SU-DHL-6 (cell line): Measurements from ENCODE around the gene MPHOSPH9.

Experiments
- H2AFZ ChIP-seq: fragments of 200-600 bp; sonication (generic); 2 replicates; pipeline ENCODE4 v1.6.1; 2014; ENCODE audit warnings: low read depth, mild to moderate bottlenecking, moderate library complexity, mixed read lengths, antibody characterized with exemption, low read length; ENCODE audit not compliant: severe bottlenecking
- H3F3A ChIP-seq: fragments of 200-600 bp; shearing (Covaris generic); 2 replicates; pipeline ENCODE4 v1.6.0; 2016; ENCODE audit warnings: antibody characterized with exemption, mild to moderate bottlenecking; ENCODE audit not compliant: insufficient read depth
- H3K27ac ChIP-seq: fragments of 200-600 bp; sonication (generic); 2 replicates; pipeline ENCODE4 v1.5.1; 2016; ENCODE audit warnings: low read depth, mild to moderate bottlenecking, low read length, moderate library complexity, mixed read lengths
- H3K27me3 ChIP-seq: fragments of 200-600 bp; sonication (generic), shearing (Covaris generic); 2 replicates; pipeline ENCODE4 v1.6.0; 2014; ENCODE audit warnings: mild to moderate bottlenecking, low read length
- H3K36me3 ChIP-seq: fragments of 200-600 bp; sonication (generic); 2 replicates; pipeline ENCODE4 v1.6.1; 2014; ENCODE audit warnings: mild to moderate bottlenecking, low read length, mixed read lengths
- H3K4me2 ChIP-seq: fragments of 300-600, 200-600 bp; shearing (Covaris generic), sonication (generic); 2 replicates; pipeline ENCODE4 v1.6.0; 2014; ENCODE audit warnings: low read length, low read depth, mild to moderate bottlenecking; ENCODE audit not compliant: poor library complexity, severe bottlenecking
- H3K4me3 ChIP-seq: fragments of 200-600 bp; sonication (generic); 2 replicates; pipeline ENCODE4 v1.5.1; 2014; ENCODE audit warnings: antibody characterized with exemption, low read length, mild to moderate bottlenecking, mixed read lengths; ENCODE audit not compliant: insufficient read depth, poor library complexity, severe bottlenecking
- H3K79me2 ChIP-seq: fragments of 200-600 bp; sonication (generic); 2 replicates; pipeline ENCODE4 v1.6.1; 2014; ENCODE audit warnings: mild to moderate bottlenecking, low read length, moderate library complexity; ENCODE audit not compliant: insufficient read depth
- H3K9ac ChIP-seq: fragments of 200-600 bp; sonication (generic); 2 replicates; pipeline ENCODE4 v1.7.0; 2014; ENCODE audit warnings: mild to moderate bottlenecking, low read length
- H3K9me2 ChIP-seq: fragments of 200-600 bp; sonication (generic); replicated peaks from 2 replicates; pipeline ENCODE4 v1.6.1; 2014; ENCODE audit warnings: low read length; ENCODE audit not compliant: insufficient read depth
- H3K9me3 ChIP-seq: fragments of 200-600 bp; sonication (generic); 2 replicates; pipeline ENCODE4 v1.6.1; 2014; ENCODE audit warnings: low read length, mixed read lengths; ENCODE audit not compliant: insufficient read depth
- H4K20me1 ChIP-seq: fragments of 200-600 bp; sonication (generic); 2 replicates; pipeline ENCODE4 v1.6.1; 2014; ENCODE audit warnings: low read depth, mild to moderate bottlenecking, antibody characterized with exemption, low read length, moderate library complexity, mixed read lengths
- EZH2phosphoT487 ChIP-seq: fragments of 200-600 bp; sonication (generic), shearing (Covaris generic); conservative IDR thresholded peaks from 2 replicates; pipeline ENCODE4 v1.6.1; 2018; ENCODE audit warnings: mild to moderate bottlenecking, antibody characterized with exemption, low read length, moderate library complexity, mixed read lengths
- TF ChIP-seq, protein P1 (sequence below): fragments of 200-600 bp; sonication (generic); IDR thresholded peaks from one replicate; pipeline ENCODE4 v1.5.1; 2017; ENCODE audit warnings: antibody characterized with exemption, mild to moderate bottlenecking, low read length, moderate library complexity; ENCODE audit not compliant: insufficient read depth, poor library complexity, severe bottlenecking

Gene MPHOSPH9

DNA sequence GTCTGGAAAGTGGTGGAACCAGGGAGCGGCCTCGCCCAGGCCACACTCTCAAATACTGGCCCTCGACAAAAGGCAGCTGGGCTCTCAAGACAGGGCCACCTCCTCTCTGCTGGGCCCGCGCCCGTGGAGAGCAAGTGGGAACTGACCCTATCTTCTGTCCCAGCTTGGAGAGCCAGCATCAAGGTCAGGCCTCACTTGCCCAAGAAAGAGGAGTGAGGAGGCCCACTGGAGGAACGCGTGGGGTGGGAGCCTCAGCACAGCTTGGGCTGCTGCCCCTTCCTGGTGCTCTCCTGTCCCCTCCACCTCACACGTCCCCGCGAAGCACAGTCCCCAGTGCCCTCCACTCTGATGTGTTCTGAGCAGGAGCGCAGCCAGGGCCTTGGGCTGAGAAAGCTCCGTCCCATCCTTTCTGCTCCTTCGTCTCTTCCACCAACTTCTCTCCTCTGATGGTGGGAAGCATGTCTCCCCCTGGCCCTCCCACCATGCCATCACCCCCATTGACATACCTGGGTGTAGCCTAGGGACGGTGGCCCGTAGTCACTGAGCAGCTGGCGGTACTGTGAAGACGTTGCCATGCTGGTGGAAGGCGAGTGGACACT, 33.8 kb upstream of the MPHOSPH9 start:
- Histone ChIP-seq H3K36me3 (no peaks in the 10 kb centered on the region), H3K9me3 (no peaks in the 10 kb centered on the region), H3K4me3 (no peak overlapping the region), H4K20me1 (no peaks in the 10 kb centered on the region), H3K27ac (no peak overlapping the region), H2AFZ (no peak overlapping the region), H3K79me2 (no peaks in the 10 kb centered on the region), H3F3A (no peaks in the 10 kb centered on the region), H3K4me2 (no peak overlapping the region), H3K9ac (no peak overlapping the region), H3K9me2 (no peaks in the 10 kb centered on the region), H3K27me3 (no peaks in the 10 kb centered on the region)
- no peak for TF ChIP-seq EZH2phosphoT487
- TF ChIP-seq, protein P1, sequence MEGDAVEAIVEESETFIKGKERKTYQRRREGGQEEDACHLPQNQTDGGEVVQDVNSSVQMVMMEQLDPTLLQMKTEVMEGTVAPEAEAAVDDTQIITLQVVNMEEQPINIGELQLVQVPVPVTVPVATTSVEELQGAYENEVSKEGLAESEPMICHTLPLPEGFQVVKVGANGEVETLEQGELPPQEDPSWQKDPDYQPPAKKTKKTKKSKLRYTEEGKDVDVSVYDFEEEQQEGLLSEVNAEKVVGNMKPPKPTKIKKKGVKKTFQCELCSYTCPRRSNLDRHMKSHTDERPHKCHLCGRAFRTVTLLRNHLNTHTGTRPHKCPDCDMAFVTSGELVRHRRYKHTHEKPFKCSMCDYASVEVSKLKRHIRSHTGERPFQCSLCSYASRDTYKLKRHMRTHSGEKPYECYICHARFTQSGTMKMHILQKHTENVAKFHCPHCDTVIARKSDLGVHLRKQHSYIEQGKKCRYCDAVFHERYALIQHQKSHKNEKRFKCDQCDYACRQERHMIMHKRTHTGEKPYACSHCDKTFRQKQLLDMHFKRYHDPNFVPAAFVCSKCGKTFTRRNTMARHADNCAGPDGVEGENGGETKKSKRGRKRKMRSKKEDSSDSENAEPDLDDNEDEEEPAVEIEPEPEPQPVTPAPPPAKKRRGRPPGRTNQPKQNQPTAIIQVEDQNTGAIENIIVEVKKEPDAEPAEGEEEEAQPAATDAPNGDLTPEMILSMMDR = no peak

DNA sequence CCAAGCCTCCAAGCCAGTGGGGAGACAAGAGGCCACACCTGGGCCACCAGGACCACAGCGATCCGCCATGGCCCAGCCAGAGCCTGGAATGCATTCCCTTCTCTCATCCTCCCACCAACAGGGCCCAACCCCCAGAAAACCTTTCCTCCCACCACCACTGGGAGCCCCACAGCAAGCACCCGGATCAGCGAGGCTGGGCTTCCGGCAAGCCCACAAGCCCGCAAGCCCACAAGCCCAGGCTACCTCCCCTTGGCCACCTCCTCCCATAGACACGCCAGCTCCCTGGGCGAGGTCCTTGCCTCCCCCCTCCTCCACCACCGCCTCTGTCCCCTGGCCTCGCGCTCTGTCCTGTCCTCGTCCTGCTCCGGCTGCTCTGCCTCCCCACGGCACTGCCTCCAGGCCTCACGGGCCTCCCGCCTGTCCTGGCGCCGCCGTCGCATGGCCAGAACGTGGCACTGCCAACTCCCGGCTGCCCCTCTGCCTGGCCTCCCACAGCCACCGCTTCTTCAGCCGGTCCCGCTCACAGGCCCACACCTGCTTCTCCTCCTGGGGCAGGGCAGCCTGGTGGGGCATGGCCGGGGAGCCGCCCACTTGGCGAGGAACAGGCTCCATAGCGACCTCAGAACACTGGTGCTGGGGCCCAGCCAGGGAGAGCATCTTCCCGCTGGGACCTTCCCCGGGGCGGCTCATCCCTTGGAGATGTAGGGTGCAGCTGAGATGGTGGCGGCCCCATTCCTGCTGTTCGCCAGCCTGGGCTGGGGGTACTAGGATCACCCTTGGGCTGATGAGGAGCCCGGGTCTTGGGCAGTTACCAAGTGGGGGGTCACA, 33.1 kb upstream of the MPHOSPH9 start:
- H4K20me1 ChIP-seq = no peaks in the 10 kb centered on the region
- no peak overlapping the region for H3K9ac ChIP-seq
- H3K36me3 ChIP-seq = no peaks in the 10 kb centered on the region
- TF ChIP-seq EZH2phosphoT487 = no peak
- TF ChIP-seq, protein P1 = no peak
- no peaks in the 10 kb centered on the region for H3K79me2 ChIP-seq
- no peaks in the 10 kb centered on the region for H3K9me3 ChIP-seq
- H3K9me2 ChIP-seq = no peaks in the 10 kb centered on the region
- no peaks in the 10 kb centered on the region for H3K27me3 ChIP-seq
- H2AFZ ChIP-seq = no peak overlapping the region
- H3K4me2 ChIP-seq = no peak overlapping the region
- no peak overlapping the region for H3K27ac ChIP-seq
- no peak overlapping the region for H3K4me3 ChIP-seq
- H3F3A ChIP-seq = no peaks in the 10 kb centered on the region

DNA sequence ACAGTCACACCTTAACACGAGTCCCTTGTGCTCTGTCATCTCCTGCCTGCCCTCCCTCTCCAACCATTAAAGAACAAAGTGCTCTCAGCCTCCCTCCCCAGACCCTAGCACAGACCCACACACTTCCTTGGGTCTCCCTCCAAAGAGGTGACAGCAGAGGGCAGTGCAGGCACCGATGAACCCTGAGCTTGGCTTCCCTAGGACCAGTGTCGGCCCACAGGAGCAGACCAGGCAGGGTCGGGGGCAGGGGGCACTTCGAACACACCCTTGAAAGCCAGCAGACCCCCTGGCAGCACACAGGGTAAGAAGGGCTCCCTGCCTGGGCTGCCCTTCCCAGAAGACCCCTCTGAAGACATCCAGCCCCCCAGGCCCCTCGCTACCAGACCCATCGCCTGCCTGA, 31.7 kb upstream of the MPHOSPH9 start:
- H4K20me1 ChIP-seq = no peaks in the 10 kb centered on the region
- TF ChIP-seq, protein P1 = no peak
- TF ChIP-seq EZH2phosphoT487 = no peak
- no peak overlapping the region for H3K4me3 ChIP-seq
- H3K27me3 ChIP-seq = no peaks in the 10 kb centered on the region
- no peaks in the 10 kb centered on the region for H3K79me2 ChIP-seq
- no peaks in the 10 kb centered on the region for H3F3A ChIP-seq
- no peak overlapping the region for H3K9ac ChIP-seq
- no peaks in the 10 kb centered on the region for H3K9me3 ChIP-seq
- H3K27ac ChIP-seq = no peak overlapping the region
- no peak overlapping the region for H3K4me2 ChIP-seq
- H2AFZ ChIP-seq = no peak overlapping the region
- H3K36me3 ChIP-seq = no peaks in the 10 kb centered on the region
- H3K9me2 ChIP-seq = no peaks in the 10 kb centered on the region
